ENCODE measurements around the gene MRPL47.

The MRPL47 gene

DNA sequence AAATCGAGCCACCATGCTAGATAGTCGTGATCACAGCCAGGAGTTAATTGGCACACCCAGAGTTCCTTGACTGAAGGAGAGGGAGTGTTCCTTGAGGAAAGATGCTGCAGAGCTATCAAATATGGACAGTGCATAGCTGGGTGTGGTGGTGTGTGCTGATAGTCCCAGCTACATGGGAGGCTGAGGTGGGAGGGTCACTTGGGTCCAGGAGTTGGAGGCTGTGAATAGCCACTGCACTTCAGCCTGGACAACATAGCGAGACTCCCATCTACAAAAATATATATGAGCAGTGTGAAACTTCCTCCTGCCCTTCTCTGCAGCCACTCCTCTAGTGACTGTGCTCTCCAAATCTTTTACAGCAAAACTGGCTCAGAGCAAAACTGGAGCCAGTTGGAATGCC lies 38.4 kb upstream of the MRPL47 start:
- TF ChIP-seq ISL1 (CRISPR knock-in tag; IDR thresholded peaks at IDR 0.05) = no peak
- no peak for TF ChIP-seq TSHZ2 (CRISPR knock-in tag; IDR thresholded peaks at IDR 0.05)
- TF ChIP-seq ARNTL (CRISPR knock-in tag; IDR thresholded peaks at IDR 0.05; ENCODE audit: borderline replicate concordance, low read depth) = no peak
- TF ChIP-seq ZFP3 (CRISPR knock-in tag; IDR thresholded peaks at IDR 0.05) = no peak
- TF ChIP-seq, protein P1, sequence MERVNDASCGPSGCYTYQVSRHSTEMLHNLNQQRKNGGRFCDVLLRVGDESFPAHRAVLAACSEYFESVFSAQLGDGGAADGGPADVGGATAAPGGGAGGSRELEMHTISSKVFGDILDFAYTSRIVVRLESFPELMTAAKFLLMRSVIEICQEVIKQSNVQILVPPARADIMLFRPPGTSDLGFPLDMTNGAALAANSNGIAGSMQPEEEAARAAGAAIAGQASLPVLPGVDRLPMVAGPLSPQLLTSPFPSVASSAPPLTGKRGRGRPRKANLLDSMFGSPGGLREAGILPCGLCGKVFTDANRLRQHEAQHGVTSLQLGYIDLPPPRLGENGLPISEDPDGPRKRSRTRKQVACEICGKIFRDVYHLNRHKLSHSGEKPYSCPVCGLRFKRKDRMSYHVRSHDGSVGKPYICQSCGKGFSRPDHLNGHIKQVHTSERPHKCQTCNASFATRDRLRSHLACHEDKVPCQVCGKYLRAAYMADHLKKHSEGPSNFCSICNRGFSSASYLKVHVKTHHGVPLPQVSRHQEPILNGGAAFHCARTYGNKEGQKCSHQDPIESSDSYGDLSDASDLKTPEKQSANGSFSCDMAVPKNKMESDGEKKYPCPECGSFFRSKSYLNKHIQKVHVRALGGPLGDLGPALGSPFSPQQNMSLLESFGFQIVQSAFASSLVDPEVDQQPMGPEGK (CRISPR knock-in tag; IDR thresholded peaks at IDR 0.05; ENCODE audit: borderline replicate concordance) = no peak
- TF ChIP-seq TOX (CRISPR knock-in tag; IDR thresholded peaks at IDR 0.05; ENCODE audit: borderline replicate concordance) = no peak
- TF ChIP-seq ZC3H10 (CRISPR knock-in tag; IDR thresholded peaks at IDR 0.05) = no peak
- TF ChIP-seq SNAI2 (CRISPR knock-in tag; IDR thresholded peaks at IDR 0.05) = no peak
- no peak for TF ChIP-seq GLIS3 (CRISPR knock-in tag; IDR thresholded peaks at IDR 0.05)
- no peak for ATAC-seq

GRCh38 chr3:179640469-179640868 lies 36.0 kb upstream of the MRPL47 start:
- ATAC-seq = no peak
- TF ChIP-seq PPARA (CRISPR knock-in tag; IDR thresholded peaks at IDR 0.05; ENCODE audit: borderline replicate concordance) (no peak), ARNTL (CRISPR knock-in tag; IDR thresholded peaks at IDR 0.05; ENCODE audit: borderline replicate concordance, low read depth) (no peak), ZFP3 (CRISPR knock-in tag; IDR thresholded peaks at IDR 0.05) (no peak), ZNF70 (CRISPR knock-in tag; IDR thresholded peaks at IDR 0.05) (no peak), CSDC2 (CRISPR knock-in tag; IDR thresholded peaks at IDR 0.05) (no peak), TCF4 (CRISPR knock-in tag; IDR thresholded peaks at IDR 0.05; ENCODE audit: borderline replicate concordance) (no peak), GLIS3 (CRISPR knock-in tag; IDR thresholded peaks at IDR 0.05) (no peak), TSHZ2 (CRISPR knock-in tag; IDR thresholded peaks at IDR 0.05) (no peak), TOX (CRISPR knock-in tag; IDR thresholded peaks at IDR 0.05; ENCODE audit: borderline replicate concordance) (no peak)
- TF ChIP-seq, protein P2, sequence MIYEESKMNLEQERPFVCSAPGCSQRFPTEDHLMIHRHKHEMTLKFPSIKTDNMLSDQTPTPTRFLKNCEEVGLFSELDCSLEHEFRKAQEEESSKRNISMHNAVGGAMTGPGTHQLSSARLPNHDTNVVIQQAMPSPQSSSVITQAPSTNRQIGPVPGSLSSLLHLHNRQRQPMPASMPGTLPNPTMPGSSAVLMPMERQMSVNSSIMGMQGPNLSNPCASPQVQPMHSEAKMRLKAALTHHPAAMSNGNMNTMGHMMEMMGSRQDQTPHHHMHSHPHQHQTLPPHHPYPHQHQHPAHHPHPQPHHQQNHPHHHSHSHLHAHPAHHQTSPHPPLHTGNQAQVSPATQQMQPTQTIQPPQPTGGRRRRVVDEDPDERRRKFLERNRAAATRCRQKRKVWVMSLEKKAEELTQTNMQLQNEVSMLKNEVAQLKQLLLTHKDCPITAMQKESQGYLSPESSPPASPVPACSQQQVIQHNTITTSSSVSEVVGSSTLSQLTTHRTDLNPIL (CRISPR knock-in tag; IDR thresholded peaks at IDR 0.05; ENCODE audit: low read depth) = no peak

GRCh38 chr3:179630753-179631451 lies 26.5 kb upstream of the MRPL47 start:
- ATAC-seq = no peak
- TF ChIP-seq ZNF70 (CRISPR knock-in tag; IDR thresholded peaks at IDR 0.05) = no peak

- peak; percentile 83 for ATAC-seq
- TF ChIP-seq ZC3H10 (CRISPR knock-in tag; IDR thresholded peaks at IDR 0.05) (no peak), ZFP30 (CRISPR knock-in tag; IDR thresholded peaks at IDR 0.05) (no peak), ESRRG (CRISPR knock-in tag; IDR thresholded peaks at IDR 0.05) (no peak), ARNTL (CRISPR knock-in tag; IDR thresholded peaks at IDR 0.05; ENCODE audit: borderline replicate concordance, low read depth) (no peak), SNAI2 (CRISPR knock-in tag; IDR thresholded peaks at IDR 0.05) (no peak), ZNF8 (CRISPR knock-in tag; IDR thresholded peaks at IDR 0.05) (no peak)
- TF ChIP-seq, protein P3, sequence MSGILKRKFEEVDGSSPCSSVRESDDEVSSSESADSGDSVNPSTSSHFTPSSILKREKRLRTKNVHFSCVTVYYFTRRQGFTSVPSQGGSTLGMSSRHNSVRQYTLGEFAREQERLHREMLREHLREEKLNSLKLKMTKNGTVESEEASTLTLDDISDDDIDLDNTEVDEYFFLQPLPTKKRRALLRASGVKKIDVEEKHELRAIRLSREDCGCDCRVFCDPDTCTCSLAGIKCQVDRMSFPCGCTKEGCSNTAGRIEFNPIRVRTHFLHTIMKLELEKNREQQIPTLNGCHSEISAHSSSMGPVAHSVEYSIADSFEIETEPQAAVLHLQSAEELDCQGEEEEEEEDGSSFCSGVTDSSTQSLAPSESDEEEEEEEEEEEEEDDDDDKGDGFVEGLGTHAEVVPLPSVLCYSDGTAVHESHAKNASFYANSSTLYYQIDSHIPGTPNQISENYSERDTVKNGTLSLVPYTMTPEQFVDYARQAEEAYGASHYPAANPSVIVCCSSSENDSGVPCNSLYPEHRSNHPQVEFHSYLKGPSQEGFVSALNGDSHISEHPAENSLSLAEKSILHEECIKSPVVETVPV (CRISPR knock-in tag; IDR thresholded peaks at IDR 0.05) = no peak
- TF ChIP-seq, protein P1 (CRISPR knock-in tag; IDR thresholded peaks at IDR 0.05; ENCODE audit: borderline replicate concordance) = no peak
Observed at GRCh38 chr3:179624451-179624850, 20.0 kb upstream of the MRPL47 start.
